ENCODE measurements around the gene NPBWR2. TPM values are rescaled to one million over a fixed set of nuclear protein-coding genes. Genes with fewer than 3 reads are reported as not detected.

Gene NPBWR2
- total and polyA plus RNA-seq, 9 of the 15 experiments (the other 6 are each of a cell fraction or from before 2014, with no cell fraction given): not detected

GRCh38 chr20:64079273-64080012, 27.9 kb downstream of the NPBWR2 start, which contains the start of gene RGS19 (continued):
- TF ChIP-seq SPI1 (IDR thresholded peaks at IDR 0.05; ENCODE audit: borderline replicate concordance, low read depth, low read length) (peak; percentile 96), KLF10 (CRISPR knock-in tag; IDR thresholded peaks at IDR 0.05) (no peak), ZNF639 (CRISPR knock-in tag; conservative IDR thresholded peaks at IDR 0.05 in 1 of 2, IDR thresholded peaks at IDR 0.05 in 1 of 2) (peak in 1 of 2 experiments; percentile 78; a peak in 1 of 4 replicates), RBFOX2 (IDR thresholded peaks at IDR 0.05; ENCODE audit: low read depth, low read length) (peak; percentile 66), ELF1 (tag; IDR thresholded peaks at IDR 0.05) (peak; percentile 86), CHD2 (IDR thresholded peaks at IDR 0.05; ENCODE audit: low read depth, low read length) (0 out of 2 replicates have a peak, but pooled peaks have one; percentile 20), E2F6 (IDR thresholded peaks at IDR 0.05; ENCODE audit: borderline replicate concordance in 1 of 2, extremely low read depth in 1 of 2, insufficient read depth in 1 of 2, insufficient read length in 1 of 2, low read depth in 1 of 2, low read length in 1 of 2, poor library complexity in 1 of 2, severe bottlenecking in 1 of 2) (peak; percentile 57 to 78), DPF2 (IDR thresholded peaks at IDR 0.05) (peak; percentile 34; the same call in 1 of the 2 replicates), SAP30 (IDR thresholded peaks at IDR 0.05; ENCODE audit: borderline replicate concordance, insufficient read depth, low read depth, low read length, poor library complexity, severe bottlenecking) (peak; percentile 34), TOE1 (IDR thresholded peaks at IDR 0.05; ENCODE audit: borderline replicate concordance) (peak; percentile 46; the same call in 1 of the 2 replicates), TOE1 (CRISPR knock-in tag; IDR thresholded peaks at IDR 0.05; ENCODE audit: borderline replicate concordance, low read depth) (no peak), POLR2B (IDR thresholded peaks at IDR 0.05; ENCODE audit: low read depth, partially characterized antibody) (peak; percentile 31), SMARCB1 (IDR thresholded peaks at IDR 0.05; ENCODE audit: insufficient read length, low read depth) (no peak), PKNOX1 (IDR thresholded peaks at IDR 0.05) (peak; percentile 9; the same call in 1 of the 2 replicates), ZNF444 (CRISPR knock-in tag; IDR thresholded peaks at IDR 0.05) (peak; percentile 83; the same call in 1 of the 2 replicates), L3MBTL2 (IDR thresholded peaks at IDR 0.05) (peak; percentile 84), CCNT2 (IDR thresholded peaks at IDR 0.05; ENCODE audit: borderline replicate concordance, extremely low read depth, insufficient read length, low read depth, low read length) (peak; percentile 79), NR3C1 (CRISPR knock-in tag; IDR thresholded peaks at IDR 0.05) (0 out of 2 replicates have a peak, but pooled peaks have one; percentile 3), ZNF785 (CRISPR knock-in tag; IDR thresholded peaks at IDR 0.05) (no peak), ZNF766 (CRISPR knock-in tag; conservative IDR thresholded peaks at IDR 0.05) (peak; percentile 52; the same call in 1 of the 2 replicates), SMARCE1 (IDR thresholded peaks at IDR 0.05) (0 out of 2 replicates have a peak, but pooled peaks have one; percentile 15), KDM4B (IDR thresholded peaks at IDR 0.05; ENCODE audit: borderline replicate concordance in 2 of 2, low read depth in 1 of 2) (peak in 1 of 2 experiments; percentile 68; a peak in 1 of 4 replicates), ZNF12 (CRISPR knock-in tag; IDR thresholded peaks at IDR 0.05) (peak; percentile 48; the same call in 1 of the 2 replicates), ETV1 (tag; conservative IDR thresholded peaks at IDR 0.05; ENCODE audit: low read depth) (peak; percentile 64)
